GM19099 (cell line): ENCODE measurements around the gene TUBA4B.

Experiments
- POLR2A ChIP-seq: IDR thresholded peaks from 3 replicates; pipeline ENCODE4 v1.6.1; 2011; ENCODE audit warnings: low read depth; ENCODE audit not compliant: insufficient read length; ENCODE audit errors: extremely low read depth

The TUBA4B gene

DNA sequence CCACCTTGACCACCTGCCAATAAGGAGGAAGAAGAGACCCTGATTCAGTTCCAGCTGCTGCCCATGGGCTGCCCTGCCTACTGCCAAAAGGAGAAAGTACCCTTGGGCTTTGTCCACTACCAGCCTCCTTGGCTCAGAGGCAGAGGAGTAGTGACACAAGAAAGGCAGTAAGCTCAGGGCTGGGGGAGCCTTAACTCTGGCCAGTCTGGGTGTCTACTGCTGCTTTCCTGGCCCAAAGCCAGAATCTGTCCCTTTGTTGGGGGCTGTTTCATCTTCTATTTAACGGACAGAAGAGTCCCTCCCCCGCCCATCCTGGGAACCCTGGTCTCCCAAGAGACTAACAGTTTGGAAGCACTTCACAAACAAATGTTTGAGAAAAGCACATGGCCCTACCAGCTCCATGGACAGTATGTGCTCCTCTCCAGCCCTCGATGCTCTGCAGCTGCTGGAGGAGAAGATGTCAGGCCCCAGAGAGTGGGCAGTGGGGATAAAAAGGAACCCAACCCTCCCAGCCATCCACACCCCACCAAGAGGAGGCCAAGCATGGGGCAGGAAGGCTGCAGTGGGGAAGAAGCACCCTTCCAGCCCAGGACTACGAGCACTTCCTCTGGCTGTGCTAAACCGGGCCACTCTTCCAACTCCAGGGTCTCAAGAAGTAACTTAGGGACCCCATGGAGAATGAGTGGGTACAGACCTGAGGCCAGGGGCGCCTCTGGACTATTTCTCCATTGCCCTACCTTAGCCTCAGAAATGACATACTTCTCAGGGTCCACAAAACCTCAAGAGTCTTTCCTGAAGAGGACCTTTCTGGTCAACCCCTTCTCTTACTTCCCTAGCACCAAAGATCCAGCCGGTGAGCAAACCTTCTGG lies 24.8 kb upstream of the TUBA4B start:
- TF ChIP-seq POLR2A, result no peak

DNA sequence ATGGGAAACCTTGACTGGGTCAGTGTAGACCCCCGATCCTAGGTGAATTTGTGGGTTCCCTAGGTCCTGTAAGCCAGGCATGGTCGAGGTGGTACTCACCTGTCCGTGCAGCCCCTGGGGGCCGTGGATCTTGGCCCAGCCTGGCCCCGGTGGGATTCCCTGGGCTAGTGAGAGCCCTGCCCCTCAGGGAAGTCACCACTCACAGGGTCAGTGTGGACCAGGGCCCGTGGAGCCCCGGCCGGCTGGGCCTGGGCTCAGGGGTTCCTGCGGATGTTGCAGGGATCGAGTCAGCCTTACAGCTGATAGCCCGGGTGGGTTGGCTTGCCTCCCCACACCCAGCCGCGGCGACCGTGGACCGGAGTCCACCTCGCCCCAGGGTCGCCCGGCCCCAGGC lies 24.1 kb upstream of the TUBA4B start:
- TF ChIP-seq POLR2A, result peak; percentile 48

DNA sequence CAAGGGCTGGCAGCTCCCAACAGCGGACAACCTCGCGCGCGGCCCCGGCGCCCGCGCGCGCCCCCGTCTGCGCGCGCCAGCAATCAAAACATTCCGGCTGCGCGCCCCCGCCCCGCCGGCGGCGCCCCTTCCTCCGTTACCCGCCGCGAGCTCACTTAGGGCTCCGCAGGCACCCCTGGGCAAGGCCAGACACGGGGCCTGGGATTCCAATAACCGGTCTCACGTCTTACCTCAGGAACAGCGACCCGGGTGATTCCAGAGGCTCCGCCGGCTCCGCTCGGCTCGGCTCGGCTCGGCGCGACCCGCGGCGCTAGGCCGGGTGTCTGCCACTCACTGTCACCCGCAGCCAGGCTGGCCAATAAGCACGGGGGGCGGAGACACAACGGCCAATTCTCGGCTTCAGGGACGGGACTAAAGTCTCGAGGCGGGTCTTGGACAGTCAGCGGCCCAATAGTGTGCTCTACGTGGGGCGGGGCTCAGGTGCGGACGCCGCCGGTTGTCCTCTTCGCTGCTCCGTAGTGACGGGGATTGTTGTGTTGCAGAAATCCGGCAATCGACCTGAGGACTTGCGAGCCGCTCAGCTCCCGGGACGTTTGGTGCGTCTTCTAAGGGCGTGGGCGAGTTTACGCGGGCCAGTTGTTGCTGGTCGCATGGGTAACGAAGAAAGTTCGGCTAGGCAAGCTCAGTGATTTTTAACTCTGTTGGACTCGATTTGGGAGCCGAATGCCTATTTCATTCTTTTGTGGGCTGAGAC lies 23.6 kb upstream of the TUBA4B start, which contains the start of the genes ANKZF1 and ATG9A:
ANKZF1 (plus strand) TSS at position 502 of the 754 bp plus-strand sequence. CDS start 452 bp downstream, outside the sequence.
ATG9A (minus strand) TSS at position 332 of the 754 bp plus-strand sequence. CDS start 1,612 bp downstream, outside the sequence.
- peak; percentile 80 for TF ChIP-seq POLR2A

DNA sequence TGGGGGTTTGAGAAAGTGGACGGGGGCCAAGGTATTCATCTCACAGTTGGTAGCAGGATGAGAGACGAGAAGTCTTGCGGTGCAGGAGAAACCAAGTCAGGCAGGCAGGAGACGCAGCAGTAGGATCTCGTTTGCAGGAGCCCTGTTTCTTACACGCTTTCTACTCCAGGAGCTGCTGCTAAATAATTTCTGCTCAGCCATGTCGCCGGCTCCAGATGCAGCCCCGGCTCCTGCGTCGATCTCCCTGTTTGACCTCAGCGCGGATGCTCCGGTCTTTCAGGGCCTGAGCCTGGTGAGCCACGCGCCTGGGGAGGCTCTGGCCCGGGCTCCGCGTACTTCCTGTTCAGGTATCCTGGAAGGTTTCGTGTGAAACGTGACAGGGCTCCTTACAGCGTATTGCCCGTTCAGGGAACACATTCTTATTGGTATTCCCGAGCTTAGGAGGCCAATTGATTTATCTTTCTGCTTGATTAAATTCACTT lies 22.9 kb upstream of the TUBA4B start:
- TF ChIP-seq POLR2A, result no peak

DNA sequence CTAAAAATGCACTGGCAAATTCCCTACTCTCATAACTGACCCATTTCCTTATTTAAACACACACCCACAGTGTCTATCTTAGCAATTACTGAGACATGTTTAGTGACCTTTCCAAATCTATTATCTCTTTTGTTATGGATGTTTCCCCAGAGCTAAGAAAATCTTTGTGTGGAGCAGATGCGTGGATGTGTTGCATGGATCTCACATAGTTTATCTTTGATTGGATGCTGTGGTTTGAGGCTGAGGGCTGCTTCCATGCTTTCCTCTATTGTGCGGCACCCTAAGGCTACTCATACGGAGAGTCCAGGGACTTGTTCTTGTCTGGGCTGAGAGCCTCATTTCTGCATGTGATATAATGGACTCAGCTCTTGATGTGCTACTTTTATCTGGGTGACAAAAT lies 18.7 kb upstream of the TUBA4B start:
- TF ChIP-seq POLR2A, result no peak

DNA sequence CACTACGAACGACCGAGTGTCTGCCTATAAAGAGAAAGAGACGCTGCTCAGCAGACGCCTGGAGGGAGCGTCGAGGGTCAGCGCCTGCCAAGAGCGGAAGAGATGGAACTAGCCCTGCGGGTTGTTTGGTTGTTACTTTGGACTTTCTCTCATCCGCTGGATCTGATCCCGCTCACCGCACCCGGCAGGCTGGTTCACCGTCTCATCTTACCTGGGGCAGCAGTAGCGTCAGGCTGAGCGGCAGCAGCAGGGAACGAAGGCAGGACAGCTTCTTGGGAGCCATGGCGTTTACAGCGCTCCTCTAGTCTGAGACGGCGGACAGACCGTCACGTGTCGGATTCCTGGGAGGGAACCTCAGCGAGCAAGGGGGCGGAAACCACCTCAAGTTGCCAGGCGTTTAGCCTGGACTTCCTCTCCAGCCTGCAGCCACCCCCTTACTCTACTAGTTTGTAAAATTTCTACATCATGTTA lies 9.7 kb upstream of the TUBA4B start:
- TF ChIP-seq POLR2A, result no peak

DNA sequence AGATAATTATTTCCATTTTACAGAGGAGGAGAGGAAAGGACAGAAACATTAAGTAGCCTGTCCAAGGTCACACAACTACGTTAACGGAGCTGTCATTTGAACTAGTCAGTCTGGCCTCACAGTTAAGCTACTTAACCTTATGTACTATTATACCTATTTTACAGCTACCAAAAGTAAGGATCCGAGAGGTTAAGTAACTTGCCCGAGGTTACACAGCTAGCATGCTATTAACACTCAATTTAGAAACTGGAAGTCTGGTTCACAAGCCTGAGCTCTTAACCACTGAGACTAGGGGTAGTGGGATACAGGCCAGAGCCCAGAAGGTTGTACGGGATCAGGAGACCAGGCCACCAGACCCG lies 8.3 kb upstream of the TUBA4B start:
- TF ChIP-seq POLR2A, result no peak

DNA sequence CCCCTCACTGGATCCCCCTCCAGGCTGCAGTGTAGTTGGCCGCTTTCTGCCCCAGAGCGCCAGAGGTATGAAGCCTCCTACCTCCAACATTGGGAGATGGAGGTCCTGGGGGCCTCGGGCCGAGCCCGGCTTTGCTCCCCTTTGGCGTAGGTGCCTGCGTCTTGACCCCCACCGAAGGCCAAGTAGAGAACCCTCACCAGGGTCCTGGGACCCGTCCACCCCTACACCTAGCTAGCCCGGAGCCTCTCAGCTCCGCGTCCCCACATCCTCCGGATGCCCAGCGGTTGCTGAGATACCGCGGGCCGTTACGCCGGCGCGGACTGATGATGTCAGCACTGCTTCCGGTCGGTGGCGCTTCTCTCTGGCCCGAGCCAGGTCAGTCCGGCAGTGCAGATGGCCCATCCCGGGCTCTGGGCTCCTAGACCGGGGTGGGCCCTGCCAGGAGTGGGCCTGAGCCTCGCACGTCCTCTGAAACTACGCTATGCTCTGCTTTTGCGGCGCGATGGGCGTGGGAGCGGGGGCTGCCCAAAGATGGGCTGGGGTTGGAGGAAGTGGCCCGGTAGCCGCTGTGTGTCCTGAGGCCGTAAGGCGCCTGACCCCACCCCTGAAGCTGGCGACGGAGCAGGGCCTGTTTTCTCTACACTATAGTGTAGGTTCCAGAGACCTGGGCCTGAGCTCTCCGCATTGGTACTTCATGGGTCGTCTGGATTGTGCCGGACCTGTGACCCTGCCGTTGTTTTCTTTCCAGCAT lies 7.7 kb upstream of the TUBA4B start, which contains the start of the genes GLB1L and STK16:
GLB1L (minus strand) TSS at position 297 of the 751 bp plus-strand sequence. CDS start 1,871 bp downstream, outside the sequence.
STK16 (plus strand) TSS at position 332 of the 751 bp plus-strand sequence. CDS start 521 bp downstream, outside the sequence.
- TF ChIP-seq POLR2A, result peak; percentile 89

DNA sequence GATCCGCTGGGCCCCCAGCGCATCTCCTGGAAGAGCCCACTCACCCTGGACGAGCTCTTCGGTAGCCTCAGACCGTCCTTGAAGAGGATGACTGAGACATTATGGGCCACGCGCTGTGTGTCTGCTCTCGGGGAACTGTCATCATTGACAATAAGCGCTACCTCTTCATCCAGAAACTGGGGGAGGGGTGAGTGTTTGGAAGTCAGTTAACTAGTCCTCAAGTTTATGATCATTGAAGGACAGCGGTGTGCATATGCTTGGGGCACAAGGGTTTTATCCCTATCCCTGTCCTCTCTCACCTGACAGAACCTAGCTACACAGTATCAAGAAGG lies 7.2 kb upstream of the TUBA4B start:
- no peak for TF ChIP-seq POLR2A

DNA sequence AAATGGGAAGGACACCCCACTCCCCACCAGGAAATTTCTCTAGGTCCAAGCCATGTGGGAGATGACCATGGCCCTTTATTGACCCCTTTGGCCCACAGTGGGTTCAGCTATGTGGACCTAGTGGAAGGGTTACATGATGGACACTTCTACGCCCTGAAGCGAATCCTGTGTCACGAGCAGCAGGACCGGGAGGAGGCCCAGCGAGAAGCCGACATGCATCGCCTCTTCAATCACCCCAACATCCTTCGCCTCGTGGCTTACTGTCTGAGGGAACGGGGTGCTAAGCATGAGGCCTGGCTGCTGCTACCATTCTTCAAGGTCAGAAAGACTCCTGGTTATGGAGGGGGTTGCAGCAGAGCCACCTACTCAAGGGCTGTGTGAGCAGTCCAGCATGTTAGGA lies 6.5 kb upstream of the TUBA4B start:
- peak; percentile 29 for TF ChIP-seq POLR2A

DNA sequence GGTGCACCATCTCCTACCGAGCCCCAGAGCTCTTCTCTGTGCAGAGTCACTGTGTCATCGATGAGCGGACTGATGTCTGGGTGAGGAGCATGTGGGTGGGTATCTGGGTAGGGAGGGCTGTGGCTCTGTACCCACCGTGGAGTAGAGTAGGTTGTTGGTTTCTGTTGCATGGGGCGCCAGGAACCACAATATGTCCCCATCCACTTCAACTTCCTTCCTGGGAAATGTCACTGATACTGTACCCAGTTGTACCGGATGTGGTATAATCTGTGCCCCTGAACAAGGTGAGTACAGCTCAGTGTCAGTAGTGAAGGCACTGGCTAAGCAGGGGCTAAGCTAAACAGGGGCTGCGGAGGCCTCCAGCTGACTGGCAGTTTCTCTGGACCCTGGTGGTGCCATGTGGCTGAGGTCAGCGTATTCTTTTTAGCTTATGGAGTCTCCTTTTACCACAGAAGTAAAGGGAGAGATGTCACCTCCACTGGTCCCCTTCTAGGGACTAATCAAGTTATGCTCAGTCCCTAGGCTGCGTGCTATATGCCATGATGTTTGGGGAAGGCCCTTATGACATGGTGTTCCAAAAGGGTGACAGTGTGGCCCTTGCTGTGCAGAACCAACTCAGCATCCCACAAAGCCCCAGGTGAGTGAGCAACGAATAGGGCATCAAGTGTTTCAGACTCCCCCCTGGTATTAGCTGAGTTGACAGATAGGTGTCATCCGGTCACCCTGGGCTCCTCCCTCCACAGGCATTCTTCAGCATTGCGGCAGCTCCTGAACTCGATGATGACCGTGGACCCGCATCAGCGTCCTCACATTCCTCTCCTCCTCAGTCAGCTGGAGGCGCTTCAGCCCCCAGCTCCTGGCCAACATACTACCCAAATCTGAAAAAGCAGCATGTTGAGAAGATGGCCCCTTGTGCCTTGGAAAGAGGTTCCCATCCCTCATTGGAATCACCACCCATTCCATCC lies 5.1 kb upstream of the TUBA4B start:
- TF ChIP-seq POLR2A, result peak; percentile 30

DNA sequence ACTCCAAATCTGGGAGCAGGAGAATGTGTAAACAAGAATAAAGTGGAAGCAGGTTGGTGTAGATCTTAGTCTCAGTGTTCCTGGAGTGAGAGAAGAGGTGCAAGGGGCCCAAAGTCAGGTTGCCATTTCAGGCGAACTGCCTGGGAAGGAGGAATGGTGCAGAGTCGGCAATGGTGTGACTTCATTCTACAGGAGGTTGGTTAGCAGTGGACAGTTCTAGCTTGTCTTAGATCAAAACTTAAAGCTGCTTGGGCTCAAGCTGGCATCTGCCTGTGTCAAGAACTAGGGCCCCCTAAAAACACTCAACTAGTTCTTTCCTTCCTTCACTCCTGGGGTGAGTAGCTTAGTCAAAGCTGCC lies 4.2 kb upstream of the TUBA4B start:
- TF ChIP-seq POLR2A, result no peak

DNA sequence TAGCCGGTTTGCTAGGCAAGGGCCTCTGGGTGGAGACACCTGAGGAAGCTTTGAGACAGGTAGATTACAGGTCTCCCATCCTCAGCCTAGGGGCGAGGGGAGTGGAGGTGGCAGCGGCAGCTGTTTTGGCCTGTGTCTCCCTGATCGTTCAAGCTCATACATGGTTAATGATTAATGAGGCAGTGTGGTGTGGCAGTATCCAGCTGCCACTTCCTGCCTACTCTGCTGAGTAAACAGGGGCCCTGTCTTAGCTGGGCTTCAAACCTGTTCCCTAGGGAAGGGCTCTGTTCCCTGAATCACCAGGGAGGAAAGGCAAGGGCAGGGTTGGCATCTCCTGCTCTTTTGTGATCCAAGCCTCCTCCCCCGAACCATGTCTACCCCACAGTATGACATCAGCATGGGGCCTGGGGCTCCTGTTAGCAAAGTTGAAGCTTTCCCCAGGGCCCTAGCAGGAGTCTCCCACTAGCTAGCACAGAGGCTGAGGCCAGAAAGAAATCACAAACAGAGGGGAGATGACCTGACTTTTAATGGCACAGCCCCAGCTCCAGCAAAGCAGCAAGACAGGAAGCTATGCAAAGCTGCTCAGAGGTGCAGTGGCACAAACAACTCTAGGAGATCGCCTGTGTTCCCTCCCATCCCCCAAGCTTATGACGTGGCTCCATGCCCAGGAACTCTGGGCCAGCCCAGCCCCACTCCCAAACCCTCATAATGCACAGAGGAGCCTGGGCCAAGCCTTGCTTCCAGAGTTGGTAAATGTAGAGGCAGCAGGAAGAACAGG lies 3.7 kb upstream of the TUBA4B start:
- peak; percentile 59 for TF ChIP-seq POLR2A

DNA sequence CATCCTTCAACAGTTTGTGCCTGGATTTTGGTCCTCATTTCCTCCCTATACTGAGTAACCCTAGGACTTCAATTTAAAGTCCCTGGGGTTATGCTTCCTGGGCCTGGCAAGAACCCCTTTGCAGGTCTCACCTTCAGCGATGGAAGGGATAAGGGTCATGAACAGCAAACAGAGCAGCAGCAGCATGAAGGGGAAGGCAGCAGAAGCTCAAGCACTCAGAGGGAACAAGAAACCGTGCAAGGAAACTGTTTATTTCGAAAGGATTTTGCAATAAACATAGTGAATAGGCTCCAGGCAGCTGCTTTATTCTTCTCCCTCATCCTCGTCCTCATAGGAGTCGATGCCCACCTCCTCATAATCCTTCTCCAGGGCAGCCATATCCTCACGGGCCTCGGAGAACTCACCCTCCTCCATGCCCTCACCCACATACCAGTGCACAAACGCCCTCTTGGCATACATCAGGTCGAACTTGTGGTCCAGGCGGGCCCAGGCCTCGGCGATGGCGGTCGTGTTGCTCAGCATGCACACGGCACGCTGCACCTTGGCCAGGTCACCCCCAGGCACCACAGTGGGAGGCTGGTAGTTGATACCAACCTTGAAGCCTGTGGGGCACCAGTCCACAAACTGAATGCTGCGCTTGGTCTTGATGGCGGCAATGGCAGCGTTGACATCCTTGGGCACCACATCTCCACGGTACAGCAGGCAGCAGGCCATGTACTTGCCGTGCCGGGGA lies 2.8 kb upstream of the TUBA4B start:
- no peak for TF ChIP-seq POLR2A
